Memory B cell (primary cell): ENCODE data around the gene EDEM1.

Source experiments
- ATAC-seq: fragments of 150-1000 bp; cut with Tn5 transposase; 2 replicates; pipeline ENCODE4 v1.10.0; 2021; ENCODE audit warnings: low read depth, mild to moderate bottlenecking, moderate library complexity
- DNase-seq, 2 donors: peaks; one replicate each; pipeline ENCODE4 v3.0.0; 2022; ENCODE audit warnings: low spot score in 2 of 2
- H3K27ac Mint-ChIP-seq: one replicate; pipeline ENCODE4 v1.8.0; 2022; ENCODE audit warnings: mild to moderate bottlenecking, moderate library complexity, mixed read lengths
- H3K27me3 Mint-ChIP-seq: one replicate; pipeline ENCODE4 v1.8.0; 2022; ENCODE audit warnings: mixed read lengths
- H3K36me3 Mint-ChIP-seq: one replicate; pipeline ENCODE4 v1.8.0; 2022; ENCODE audit warnings: mild to moderate bottlenecking, mixed read lengths
- H3K4me1 Mint-ChIP-seq: one replicate; pipeline ENCODE4 v1.8.0; 2022; ENCODE audit warnings: mixed read lengths
- H3K4me3 Mint-ChIP-seq: one replicate; pipeline ENCODE4 v1.8.0; 2022; ENCODE audit warnings: mild to moderate bottlenecking, moderate library complexity, mixed read lengths
- H3K9me3 Mint-ChIP-seq: one replicate; pipeline ENCODE4 v1.8.0; 2022; ENCODE audit warnings: mixed read lengths

EDEM1 gene

DNA sequence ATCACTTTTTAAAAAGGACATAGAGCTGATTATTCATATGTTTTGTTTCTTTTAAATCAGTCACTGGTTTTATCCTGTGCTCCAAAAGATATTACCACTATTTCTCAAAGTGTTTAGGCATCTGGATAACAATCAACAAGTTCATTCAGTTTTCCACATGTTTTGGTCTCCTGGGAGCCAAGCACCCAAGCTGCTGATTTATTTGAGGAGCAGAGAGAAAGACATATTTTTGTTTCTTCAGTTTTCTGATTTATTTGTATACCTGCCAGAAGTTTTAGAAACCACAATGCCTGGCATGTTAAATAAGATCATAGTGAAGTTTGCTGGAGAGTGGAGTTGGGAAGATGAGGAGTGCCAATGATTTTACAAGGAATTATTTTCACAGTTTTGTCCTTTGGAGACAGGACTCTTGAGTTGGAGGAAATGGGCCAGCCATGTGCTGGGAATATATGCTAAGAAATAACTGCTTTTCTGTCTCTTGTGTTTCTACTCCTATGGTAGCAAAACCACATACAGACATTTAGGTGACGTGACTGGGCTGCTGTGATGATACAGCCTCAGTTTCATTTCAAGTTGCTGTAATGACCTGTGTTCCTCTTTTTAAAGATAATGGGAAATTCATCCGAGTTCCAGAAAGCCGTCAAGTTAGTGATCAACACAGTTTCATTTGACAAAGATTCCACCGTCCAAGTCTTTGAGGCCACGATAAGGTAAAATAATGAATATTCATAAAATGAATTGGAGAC lies 11.7 kb downstream of the EDEM1 start:
- Mint-ChIP-seq H3K4me1 (peaks cover 44% of the 10 kb centered on the region), H3K27ac (peak overlapping the region; percentile 97), H3K27me3 (no peaks in the 10 kb centered on the region), H3K9me3 (peaks cover 3% of the 10 kb centered on the region), H3K4me3 (peak overlapping the region; percentile 55), H3K36me3 (peaks cover 37% of the 10 kb centered on the region)
- ATAC-seq, result peak; percentile 78
- DNase-seq, result peak; percentile 31 to 50

- Mint-ChIP-seq H3K9me3 (peaks cover 3% of the 10 kb centered on the region), H3K4me3 (no peak overlapping the region), H3K36me3 (peaks cover 43% of the 10 kb centered on the region), H3K27ac (peak overlapping the region; percentile 62), H3K27me3 (no peaks in the 10 kb centered on the region), H3K4me1 (peaks cover 36% of the 10 kb centered on the region)
- no peak for DNase-seq
- no peak for ATAC-seq
These were observed 14.0 kb downstream of the EDEM1 start for GRCh38 chr3:5201536-5201935.

DNA sequence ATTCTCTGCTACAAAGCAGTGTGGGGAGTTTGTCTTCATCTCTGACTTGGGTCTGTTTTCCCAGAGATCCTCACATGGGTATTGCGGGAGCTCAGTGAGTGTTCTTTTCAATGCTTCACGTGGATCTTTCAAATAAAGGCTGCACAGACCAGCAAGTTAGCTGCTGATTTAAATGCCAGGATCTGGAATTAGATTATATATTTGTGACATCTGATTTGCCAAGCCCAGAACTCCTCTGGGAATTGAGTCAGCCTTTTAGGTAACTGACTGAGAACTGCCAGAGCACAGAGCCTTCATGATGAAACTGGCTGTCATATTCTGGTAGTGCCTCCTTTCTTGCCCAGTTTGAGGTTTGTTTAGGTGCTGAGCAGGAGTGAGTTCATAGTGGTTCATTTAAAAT lies 14.7 kb downstream of the EDEM1 start:
- peak overlapping the region; percentile 78 for H3K27ac Mint-ChIP-seq
- peaks cover under 1% of the 10 kb centered on the region for H3K9me3 Mint-ChIP-seq
- peaks cover 41% of the 10 kb centered on the region for H3K36me3 Mint-ChIP-seq
- ATAC-seq (no peak), DNase-seq (no peak)
- no peak overlapping the region for H3K4me3 Mint-ChIP-seq
- no peaks in the 10 kb centered on the region for H3K27me3 Mint-ChIP-seq
- H3K4me1 Mint-ChIP-seq, result peaks cover 29% of the 10 kb centered on the region

DNA sequence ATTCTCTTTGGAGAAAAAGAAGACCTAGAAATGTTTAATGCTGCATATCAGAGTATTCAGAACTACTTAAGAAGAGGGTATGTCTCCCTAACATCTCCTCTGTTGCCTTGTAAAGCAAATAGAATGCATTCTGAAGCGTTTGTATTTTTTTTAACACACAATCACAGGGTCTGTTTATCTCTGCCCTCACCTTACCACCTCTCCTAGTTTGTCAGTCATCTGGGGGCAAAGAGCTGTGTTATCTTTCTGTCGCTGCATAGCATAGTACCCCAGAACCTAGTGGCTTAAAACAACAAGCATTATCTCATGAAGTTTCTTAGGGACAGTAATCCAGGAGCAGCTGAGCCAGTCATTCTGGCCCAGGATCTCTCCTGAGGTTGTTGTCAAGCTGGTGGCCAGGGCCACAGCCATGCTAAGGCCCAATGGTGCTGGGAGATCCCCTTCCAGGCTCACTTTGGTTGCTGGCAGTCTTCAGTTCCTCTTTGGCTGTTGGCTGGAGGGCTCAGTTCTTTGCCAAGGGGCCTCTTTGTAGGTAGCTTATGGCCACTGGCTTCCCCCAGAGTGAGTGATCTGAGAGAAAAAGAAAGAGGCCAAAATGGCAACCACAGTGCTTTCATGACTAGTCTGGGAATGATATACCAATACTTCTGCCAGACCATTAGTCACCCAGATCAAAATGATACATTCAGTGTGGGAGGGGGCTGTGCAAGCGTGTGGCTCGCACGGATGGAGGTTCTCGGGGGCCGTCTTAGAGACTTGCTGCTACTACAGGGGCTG lies 17.8 kb downstream of the EDEM1 start:
- Mint-ChIP-seq H3K4me1 (peaks cover 10% of the 10 kb centered on the region), H3K4me3 (peak overlapping the region; percentile 54)
- DNase-seq, result peak in 1 of 2 donors; percentile 42

DNA sequence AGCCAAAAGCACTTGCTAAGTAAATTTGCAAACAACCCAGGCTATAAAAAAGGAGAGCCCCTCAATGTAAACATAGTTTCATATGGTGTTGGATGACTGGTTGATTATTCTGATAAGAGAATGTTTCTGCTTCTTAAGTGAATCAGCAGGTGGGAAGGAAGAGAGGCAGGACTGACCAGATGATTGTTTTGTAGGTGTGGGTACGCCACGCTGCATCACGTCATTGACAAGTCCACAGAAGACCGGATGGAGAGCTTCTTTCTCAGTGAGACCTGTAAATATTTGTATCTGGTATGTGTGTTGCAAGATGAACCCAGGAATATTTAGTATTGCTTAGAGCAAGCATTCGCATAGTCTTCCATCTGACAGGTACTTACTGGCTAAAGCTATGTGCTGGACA lies 23.4 kb downstream of the EDEM1 start:
- no peak overlapping the region for H3K4me3 Mint-ChIP-seq
- no peaks in the 10 kb centered on the region for H3K27me3 Mint-ChIP-seq
- H3K4me1 Mint-ChIP-seq, result peaks cover 18% of the 10 kb centered on the region
- peaks cover 62% of the 10 kb centered on the region for H3K36me3 Mint-ChIP-seq
- H3K9me3 Mint-ChIP-seq, result no peaks in the 10 kb centered on the region
- no peak for ATAC-seq
- no peak overlapping the region for H3K27ac Mint-ChIP-seq
- no peak for DNase-seq

More for the DNA sequence above, 17.8 kb downstream of the EDEM1 start:
- H3K27me3 Mint-ChIP-seq, result no peaks in the 10 kb centered on the region
- ATAC-seq, result peak; percentile 99
- H3K9me3 Mint-ChIP-seq, result no peaks in the 10 kb centered on the region
- H3K27ac Mint-ChIP-seq, result peak overlapping the region; percentile 97
- H3K36me3 Mint-ChIP-seq, result peaks cover 46% of the 10 kb centered on the region

DNA sequence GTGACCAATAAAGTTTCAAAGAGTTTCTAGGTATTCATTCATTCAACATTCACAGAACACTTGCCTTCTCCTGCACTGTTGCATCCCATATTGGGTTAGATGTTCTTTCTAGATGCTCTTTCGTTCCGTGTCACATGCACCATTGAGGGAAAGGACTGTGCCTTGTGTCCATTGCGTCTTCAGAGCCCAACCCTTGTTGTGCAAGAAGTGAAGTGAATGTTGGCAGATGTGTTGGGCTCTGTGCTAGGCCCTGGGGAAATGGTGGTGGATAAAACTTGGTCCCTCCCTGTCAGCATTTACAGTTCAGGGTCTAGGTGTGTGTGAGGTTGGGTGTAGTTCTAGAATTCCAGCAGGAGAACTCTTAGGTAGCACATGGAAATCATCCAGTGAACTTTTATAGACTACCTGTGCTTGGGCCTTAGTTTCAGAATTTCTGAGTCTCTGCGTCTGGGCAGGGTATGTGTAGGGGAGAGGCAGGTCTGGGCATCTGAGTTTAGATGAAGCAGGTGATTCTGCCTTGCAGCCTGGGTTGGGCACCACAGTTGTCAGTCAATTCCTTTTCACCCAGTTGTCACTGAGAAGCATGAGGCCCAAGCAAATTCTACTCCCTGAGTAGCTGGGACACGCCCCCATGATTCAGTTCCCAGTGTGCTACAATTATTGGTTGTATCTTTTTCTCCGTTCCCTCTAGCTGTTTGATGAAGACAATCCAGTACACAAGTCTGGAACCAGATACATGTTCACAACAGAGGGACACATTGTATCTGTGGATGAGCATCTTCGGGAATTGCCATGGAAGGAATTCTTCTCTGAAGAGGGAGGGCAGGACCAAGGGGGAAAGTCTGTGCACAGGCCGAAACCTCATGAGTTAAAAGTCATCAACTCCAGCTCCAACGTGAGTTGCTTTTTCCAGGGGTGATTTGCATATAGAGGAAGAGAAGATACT lies 25.4 kb downstream of the EDEM1 start:
- no peaks in the 10 kb centered on the region for H3K27me3 Mint-ChIP-seq
- peaks cover 62% of the 10 kb centered on the region for H3K36me3 Mint-ChIP-seq
- ATAC-seq, result no peak

DNA sequence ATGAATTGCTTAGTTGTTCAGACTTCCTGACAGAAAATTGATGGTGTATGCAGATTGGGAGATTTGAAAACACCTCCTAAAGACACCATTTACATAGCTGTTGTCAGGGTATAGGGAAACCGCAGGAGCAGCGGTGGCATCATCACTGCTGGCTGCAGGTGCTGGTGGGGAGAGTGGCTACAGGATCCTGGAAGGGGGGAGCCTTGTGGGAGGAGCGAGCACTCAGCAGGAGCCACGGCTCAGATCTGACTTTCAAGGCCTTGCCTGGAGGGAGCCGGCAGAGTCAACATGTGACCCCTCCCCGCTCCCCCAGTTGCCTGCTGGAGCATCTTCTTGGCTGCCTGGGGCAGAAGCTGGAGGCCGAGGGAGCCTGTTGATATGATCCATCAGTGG lies 26.1 kb downstream of the EDEM1 start:
- Mint-ChIP-seq H3K9me3 (no peaks in the 10 kb centered on the region), H3K27me3 (no peaks in the 10 kb centered on the region), H3K27ac (peak overlapping the region; percentile 62), H3K4me3 (no peak overlapping the region), H3K36me3 (peaks cover 56% of the 10 kb centered on the region), H3K4me1 (peaks cover 18% of the 10 kb centered on the region)
- DNase-seq (no peak), ATAC-seq (no peak)

More for the DNA sequence above, 25.4 kb downstream of the EDEM1 start:
- Mint-ChIP-seq H3K4me1 (peaks cover 18% of the 10 kb centered on the region), H3K27ac (peak overlapping the region; percentile 62), H3K4me3 (no peak overlapping the region), H3K9me3 (no peaks in the 10 kb centered on the region)
- no peak for DNase-seq

DNA sequence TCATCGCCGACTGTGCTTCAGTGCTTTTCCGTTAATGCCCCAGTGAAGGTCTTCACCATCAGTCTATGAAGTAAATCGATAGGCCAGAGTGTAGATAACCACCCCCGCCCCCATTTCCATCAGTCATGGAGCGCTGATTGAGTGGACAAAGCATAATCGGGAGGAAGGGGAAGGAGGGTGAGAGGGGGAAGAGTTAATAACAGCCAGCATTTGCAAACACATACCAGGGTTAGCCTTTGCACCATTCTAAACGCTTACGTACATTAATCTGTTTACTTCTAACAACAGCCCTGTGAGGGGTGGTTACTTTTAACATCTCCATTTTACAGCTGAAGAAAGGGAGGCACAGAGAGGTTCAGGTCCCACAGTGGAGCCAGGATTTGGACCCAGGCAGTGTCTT lies 26.8 kb downstream of the EDEM1 start:
- no peaks in the 10 kb centered on the region for H3K27me3 Mint-ChIP-seq
- H3K9me3 Mint-ChIP-seq, result no peaks in the 10 kb centered on the region
- no peak for DNase-seq
- H3K4me3 Mint-ChIP-seq, result no peak overlapping the region
- H3K27ac Mint-ChIP-seq, result peak overlapping the region; percentile 73
- ATAC-seq, result no peak
- peaks cover 18% of the 10 kb centered on the region for H3K4me1 Mint-ChIP-seq
- peaks cover 55% of the 10 kb centered on the region for H3K36me3 Mint-ChIP-seq

DNA sequence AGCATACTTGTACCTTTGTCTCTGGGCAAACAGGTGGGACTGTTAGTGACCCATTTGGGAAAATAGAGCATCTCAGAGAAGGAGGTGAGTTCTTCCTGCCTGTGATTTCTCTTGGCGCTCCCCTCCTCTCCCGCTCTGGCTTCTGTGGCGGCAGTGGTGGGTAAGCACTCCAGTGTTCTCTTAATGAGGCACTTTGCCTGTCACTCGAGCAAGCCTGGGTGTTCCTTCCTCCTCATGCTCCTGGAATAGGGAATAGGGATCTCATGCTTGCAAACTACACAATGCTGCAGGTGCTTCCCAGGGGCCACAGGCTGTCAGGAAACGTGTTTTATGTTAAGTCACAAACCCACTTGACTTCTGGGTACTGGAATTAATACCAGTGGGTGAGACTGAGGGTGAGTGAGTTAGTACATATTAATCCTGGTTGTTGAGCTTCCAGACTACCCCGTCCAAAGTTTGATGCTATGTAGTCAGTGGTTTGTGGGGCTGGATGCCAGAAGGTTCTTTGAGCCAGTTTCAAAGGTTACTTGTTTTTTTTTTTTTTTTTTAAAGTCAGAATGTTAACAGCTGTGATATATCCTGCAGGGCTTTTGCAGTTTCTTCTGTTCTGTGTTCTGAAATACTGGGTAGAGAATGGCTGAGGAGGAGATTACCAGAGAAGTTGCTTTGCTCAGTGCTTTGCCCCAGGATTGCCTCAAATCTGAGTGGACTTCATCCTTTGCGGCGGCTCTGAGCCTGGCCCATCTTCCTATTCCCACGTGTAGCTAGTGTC lies 30.5 kb downstream of the EDEM1 start:
- Mint-ChIP-seq H3K4me3 (no peak overlapping the region), H3K27me3 (no peaks in the 10 kb centered on the region), H3K36me3 (peaks cover 36% of the 10 kb centered on the region), H3K4me1 (peaks cover 17% of the 10 kb centered on the region), H3K27ac (peak overlapping the region; percentile 36), H3K9me3 (no peaks in the 10 kb centered on the region)
- ATAC-seq (no peak), DNase-seq (no peak)

DNA sequence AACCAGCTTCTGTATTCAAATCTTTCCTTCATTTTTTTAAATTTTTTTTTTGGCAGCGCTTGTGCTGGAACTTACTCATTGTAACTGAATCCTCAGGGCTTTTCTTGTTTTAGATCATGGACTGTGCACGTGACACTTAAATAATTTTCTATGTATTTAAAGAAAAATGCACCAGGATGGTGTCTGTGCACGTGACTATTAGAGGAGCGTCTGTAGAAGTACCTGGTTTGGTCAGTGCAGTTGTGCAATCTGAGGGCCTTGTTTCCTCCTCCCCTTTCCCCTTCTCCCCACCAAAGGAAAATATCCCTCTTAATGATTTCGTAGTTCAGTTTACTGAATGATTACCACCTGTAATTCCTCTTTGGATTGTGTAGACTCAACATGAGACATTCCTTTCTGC lies 31.3 kb downstream of the EDEM1 start:
- Mint-ChIP-seq H3K4me1 (peaks cover 12% of the 10 kb centered on the region), H3K4me3 (no peak overlapping the region), H3K27ac (peak overlapping the region; percentile 36), H3K9me3 (no peaks in the 10 kb centered on the region), H3K27me3 (no peaks in the 10 kb centered on the region), H3K36me3 (peaks cover 28% of the 10 kb centered on the region)
- ATAC-seq (no peak), DNase-seq (no peak)

- peaks cover 24% of the 10 kb centered on the region for H3K36me3 Mint-ChIP-seq
- H3K4me3 Mint-ChIP-seq, result no peak overlapping the region
- DNase-seq (no peak), ATAC-seq (no peak)
- no peak overlapping the region for H3K27ac Mint-ChIP-seq
- H3K4me1 Mint-ChIP-seq, result peaks cover 10% of the 10 kb centered on the region
- no peaks in the 10 kb centered on the region for H3K27me3 Mint-ChIP-seq
- no peaks in the 10 kb centered on the region for H3K9me3 Mint-ChIP-seq
These were observed 31.7 kb downstream of the EDEM1 start for GRCh38 chr3:5219216-5219615.

- DNase-seq (no peak), ATAC-seq (no peak)
- H3K4me3 Mint-ChIP-seq, result no peak overlapping the region
- peaks cover 6% of the 10 kb centered on the region for H3K4me1 Mint-ChIP-seq
- no peaks in the 10 kb centered on the region for H3K27me3 Mint-ChIP-seq
- peak overlapping the region; percentile 14 for H3K27ac Mint-ChIP-seq
- H3K36me3 Mint-ChIP-seq, result peaks cover 18% of the 10 kb centered on the region
- H3K9me3 Mint-ChIP-seq, result no peaks in the 10 kb centered on the region
These were observed 32.7 kb downstream of the EDEM1 start for GRCh38 chr3:5220193-5220592.
